ENCODE data around the gene PIEZO2. TPM values are rescaled to one million over a fixed set of nuclear protein-coding genes. Genes with fewer than 3 reads are reported as not detected.
"Not testable (repeated sequence)": the region's sequence is repeated elsewhere in the genome, so short reads cannot be mapped to it uniquely, and the experiment has no call there.

PIEZO2 gene
- 70.8 and 77.5 TPM in 2 replicates for total RNA-seq
- polyA plus RNA-seq, result 24.5 and 26.5 TPM in 2 replicates

- H3K36me3 ChIP-seq (replicated peaks; ENCODE audit: insufficient read depth, low read depth), result no peaks in the 10 kb centered on the region
- peak within 1 kb of the TSS; percentile 30 for H3K27ac ChIP-seq
- H3K9me2 ChIP-seq (replicated peaks; ENCODE audit: insufficient read depth), result no peaks in the 10 kb centered on the region
- H3K4me2 ChIP-seq, result peak within 1 kb of the TSS; percentile 97
- H3K4me1 ChIP-seq (ENCODE audit: insufficient read depth), result peaks cover 13% of the 10 kb centered on the region
- peak within 1 kb of the TSS; percentile 81 for H3K4me3 ChIP-seq
- H3K27me3 ChIP-seq, result peaks cover 53% of the 10 kb centered on the region
- H3K79me2 ChIP-seq, result peaks cover 28% of the 10 kb centered on the region
- no peak for TF ChIP-seq CTCF (IDR thresholded peaks at IDR 0.05; ENCODE audit: poor library complexity)
- TF ChIP-seq EZH2phosphoT487 (IDR thresholded peaks at IDR 0.05; ENCODE audit: low read depth, severe bottlenecking, unreplicated experiment), result no peak
- no peak for TF ChIP-seq EZH2 (IDR thresholded peaks at IDR 0.05; ENCODE audit: borderline replicate concordance)
- DNase-seq (ENCODE audit: low spot score), result peak; percentile 88
- H3K9me3 ChIP-seq (ENCODE audit: low read depth), result no peaks in the 10 kb centered on the region
- no peaks in the 10 kb centered on the region for H4K20me1 ChIP-seq (ENCODE audit: insufficient read depth, poor library complexity, severe bottlenecking)
- WGBS (ENCODE audit: low lambda C conversion rate, missing lambda C conversion rate), result 5% methylated on average over 58 of the region's 62 CpGs
- H2AFZ ChIP-seq, result peak within 1 kb of the TSS; percentile 50
Observed at GRCh38 chr18:11149441-11150270, at the start of gene PIEZO2. PIEZO2 (minus strand) TSS chr18:11149569; CDS start chr18:11148588, 981 bp downstream.

- Histone ChIP-seq H3K79me2 (no peaks in the 10 kb centered on the region), H3K9me2 (replicated peaks; ENCODE audit: insufficient read depth) (no peaks in the 10 kb centered on the region), H3K9me3 (ENCODE audit: low read depth) (no peaks in the 10 kb centered on the region), H3K27me3 (no peaks in the 10 kb centered on the region), H3K36me3 (replicated peaks; ENCODE audit: insufficient read depth, low read depth) (no peaks in the 10 kb centered on the region), H2AFZ (no peak overlapping the region), H3K4me3 (no peak overlapping the region), H3K27ac (no peak overlapping the region), H3K4me2 (no peak overlapping the region), H3K4me1 (ENCODE audit: insufficient read depth) (no peaks in the 10 kb centered on the region), H4K20me1 (ENCODE audit: insufficient read depth, poor library complexity, severe bottlenecking) (no peaks in the 10 kb centered on the region)
- 95% methylated on average over 2 of the region's 2 CpGs for whole genome bisulfite sequencing (ENCODE audit: low lambda C conversion rate, missing lambda C conversion rate)
- TF ChIP-seq EZH2phosphoT487 (IDR thresholded peaks at IDR 0.05; ENCODE audit: low read depth, severe bottlenecking, unreplicated experiment) (no peak), EZH2 (IDR thresholded peaks at IDR 0.05; ENCODE audit: borderline replicate concordance) (no peak), CTCF (IDR thresholded peaks at IDR 0.05; ENCODE audit: poor library complexity) (no peak)
- no peak for DNase-seq (ENCODE audit: low spot score)
Observed at GRCh38 chr18:11183637-11184036, 34.3 kb upstream of the PIEZO2 start.

- not testable (repeated sequence) for H4K20me1 ChIP-seq (ENCODE audit: insufficient read depth, poor library complexity, severe bottlenecking); H3K9me3 ChIP-seq (ENCODE audit: low read depth); H3K27ac ChIP-seq; H3K36me3 ChIP-seq (replicated peaks; ENCODE audit: insufficient read depth, low read depth); H3K4me3 ChIP-seq; H3K79me2 ChIP-seq; DNase-seq (ENCODE audit: low spot score); H2AFZ ChIP-seq; H3K9me2 ChIP-seq (replicated peaks; ENCODE audit: insufficient read depth); H3K27me3 ChIP-seq; H3K4me2 ChIP-seq; H3K4me1 ChIP-seq (ENCODE audit: insufficient read depth)
- WGBS (ENCODE audit: low lambda C conversion rate, missing lambda C conversion rate), result 88% methylated on average over 1 of the region's 1 CpG
Observed at GRCh38 chr18:11181629-11182028, 32.3 kb upstream of the PIEZO2 start.

GRCh38 chr18:11179959-11180519 is 30.7 kb upstream of the PIEZO2 start:
- no peak overlapping the region for H3K27ac ChIP-seq
- H3K79me2 ChIP-seq, result no peaks in the 10 kb centered on the region
- no peaks in the 10 kb centered on the region for H4K20me1 ChIP-seq (ENCODE audit: insufficient read depth, poor library complexity, severe bottlenecking)
- H3K4me3 ChIP-seq, result no peak overlapping the region
- H2AFZ ChIP-seq, result no peak overlapping the region
- no peaks in the 10 kb centered on the region for H3K4me1 ChIP-seq (ENCODE audit: insufficient read depth)
- no peaks in the 10 kb centered on the region for H3K9me3 ChIP-seq (ENCODE audit: low read depth)
- DNase-seq (ENCODE audit: low spot score), result no peak
- H3K36me3 ChIP-seq (replicated peaks; ENCODE audit: insufficient read depth, low read depth), result no peaks in the 10 kb centered on the region
- TF ChIP-seq CTCF (IDR thresholded peaks at IDR 0.05; ENCODE audit: poor library complexity), result no peak
- TF ChIP-seq EZH2 (IDR thresholded peaks at IDR 0.05; ENCODE audit: borderline replicate concordance), result no peak
- TF ChIP-seq EZH2phosphoT487 (IDR thresholded peaks at IDR 0.05; ENCODE audit: low read depth, severe bottlenecking, unreplicated experiment), result no peak
- 85% methylated on average over 6 of the region's 6 CpGs for WGBS (ENCODE audit: low lambda C conversion rate, missing lambda C conversion rate)
- H3K27me3 ChIP-seq, result no peaks in the 10 kb centered on the region
- H3K4me2 ChIP-seq, result no peak overlapping the region
- no peaks in the 10 kb centered on the region for H3K9me2 ChIP-seq (replicated peaks; ENCODE audit: insufficient read depth)

All from hepatocyte (in vitro differentiated cells).